Endothelial cell of umbilical vein (primary cell): ENCODE measurements around the gene VCPKMT. TPM values are rescaled to one million over a fixed set of nuclear protein-coding genes. Genes with fewer than 3 reads are reported as not detected.

Experiments used
- BruUV-seq: library from RNA; stranded (reverse); fragments of 400-500 nt; replicated peaks from 2 replicates; lab custom pipeline; 2021; lab: Mats Ljungman, UMichigan
- CTCF ChIA-PET: fragments of 300-600, 350-600 bp; sonication (Branson Sonifier 250); formaldehyde crosslinking; loops from one replicate; lab custom pipeline; 2021; ENCODE audit warnings: antibody characterized with exemption, inconsistent platforms; lab: Charles Lee
- POLR2A ChIA-PET: fragments of 300-600, 350-600 bp; sonication (Branson Sonifier 250); formaldehyde crosslinking; loops from one replicate; lab custom pipeline; 2021; ENCODE audit warnings: antibody characterized with exemption, inconsistent platforms; lab: Charles Lee
- DNase-seq: peaks from one replicate; pipeline ENCODE4 v3.0.0-alpha.2; 2011; ENCODE audit warnings: low read depth, low spot score
- FAIRE-seq: peaks from 2 replicates; lab custom pipeline; 2011; peaks lifted over from hg19 to GRCh38; lab: Jason Lieb, UNC
- H2AFZ ChIP-seq: 2 replicates; pipeline ENCODE4 v1.6.0; 2012; ENCODE audit warnings: low read depth, low read length, control low read depth, inconsistent platforms
- H3K27ac ChIP-seq: 2 replicates; pipeline ENCODE4 v1.5.1; 2011; ENCODE audit warnings: low read depth, mild to moderate bottlenecking, control low read depth, low read length, moderate library complexity; ENCODE audit not compliant: insufficient read depth
- H3K27me3 ChIP-seq, 2 experiments: 2 replicates each; pipeline versions ENCODE4 v1.6.0 to v1.6.1; 2011; ENCODE audit warnings: low read length in 2 of 2, mixed read lengths in 1 of 2; ENCODE audit not compliant: control insufficient read depth in 2 of 2, insufficient read depth in 2 of 2
- H3K36me3 ChIP-seq, 2 experiments: 2 replicates in 1 of 2; 3 replicates in 1 of 2; pipeline ENCODE4 v1.5.1; 2011; ENCODE audit warnings: low read length in 2 of 2, mild to moderate bottlenecking in 1 of 2, moderate library complexity in 1 of 2; ENCODE audit not compliant: control insufficient read depth in 2 of 2, insufficient read depth in 2 of 2; ENCODE audit errors: extremely low read depth in 1 of 2
- H3K4me1 ChIP-seq: 3 replicates; pipeline ENCODE4 v1.5.1; 2011; ENCODE audit warnings: mild to moderate bottlenecking, low read length; ENCODE audit not compliant: control insufficient read depth, insufficient read depth; ENCODE audit errors: extremely low read depth
- H3K4me2 ChIP-seq: 2 replicates; pipeline ENCODE4 v1.6.1; 2011; ENCODE audit warnings: low read length, control low read depth, mixed read lengths; ENCODE audit not compliant: insufficient read depth
- H3K4me3 ChIP-seq, 3 experiments: fragments of 200-600 bp in 1 of 3; sonication (generic), shearing (Covaris generic) in 1 of 3; replicated peaks in 1 of 3; 2 replicates each; pipeline ENCODE4 v1.5.1; 2011 to 2016; ENCODE audit warnings: control low read depth in 3 of 3, low read length in 3 of 3, mild to moderate bottlenecking in 2 of 3, inconsistent platforms in 1 of 3, low read depth in 1 of 3, moderate library complexity in 1 of 3; ENCODE audit not compliant: insufficient read depth in 1 of 3
- H3K79me2 ChIP-seq: 2 replicates; pipeline ENCODE4 v1.6.0; 2012; ENCODE audit warnings: low read length, inconsistent platforms; ENCODE audit not compliant: control insufficient read depth, insufficient read depth
- H3K9ac ChIP-seq: replicated peaks from 2 replicates; pipeline ENCODE3; 2011; ENCODE audit warnings: low read length, control low read depth; ENCODE audit not compliant: insufficient read depth; ENCODE audit errors: extremely low read depth
- H3K9me1 ChIP-seq: replicated peaks from 3 replicates; pipeline ENCODE4 v1.6.0; 2011; ENCODE audit warnings: mild to moderate bottlenecking, low read length; ENCODE audit not compliant: control insufficient read depth, insufficient read depth; ENCODE audit errors: extremely low read depth
- H3K9me3 ChIP-seq: replicated peaks from 2 replicates; pipeline ENCODE4 v1.5.1; 2012; ENCODE audit warnings: low read length, inconsistent platforms; ENCODE audit not compliant: control insufficient read depth, insufficient read depth
- H4K20me1 ChIP-seq: replicated peaks from 2 replicates; pipeline ENCODE3; 2011; ENCODE audit warnings: mild to moderate bottlenecking, low read length; ENCODE audit not compliant: control insufficient read depth, insufficient read depth; ENCODE audit errors: extremely low read depth
- CTCF ChIP-seq, 2 donors: IDR thresholded peaks; 1 replicate in 1 of 2; 2 replicates in 1 of 2; pipeline ENCODE4 v1.5.1; 2011; ENCODE audit warnings: low read length in 2 of 2, mild to moderate bottlenecking in 2 of 2, moderate library complexity in 2 of 2, control low read depth in 1 of 2, inconsistent platforms in 1 of 2, low read depth in 1 of 2; ENCODE audit not compliant: insufficient read depth in 1 of 2; ENCODE audit errors: extremely low read depth in 1 of 2
- EZH2 ChIP-seq: IDR thresholded peaks from 2 replicates; pipeline ENCODE4 v1.6.1; 2012; ENCODE audit warnings: borderline replicate concordance, low read depth, mild to moderate bottlenecking, moderate library complexity, low read length, inconsistent platforms; ENCODE audit not compliant: severe bottlenecking
- FOS ChIP-seq: IDR thresholded peaks from 2 replicates; pipeline ENCODE4 v1.6.1; 2011; ENCODE audit warnings: mild to moderate bottlenecking, low read length, moderate library complexity, borderline replicate concordance; ENCODE audit not compliant: insufficient read depth
- GATA2 ChIP-seq: IDR thresholded peaks from 2 replicates; pipeline ENCODE4 v1.7.0; 2011; ENCODE audit warnings: low read depth, mild to moderate bottlenecking, moderate library complexity, mixed read lengths, low read length; ENCODE audit not compliant: insufficient read length, insufficient read depth
- JUN ChIP-seq: IDR thresholded peaks from 2 replicates; pipeline ENCODE4 v1.6.1; 2011; ENCODE audit warnings: borderline replicate concordance, low read depth; ENCODE audit not compliant: insufficient read length, insufficient read depth
- MAX ChIP-seq: IDR thresholded peaks from 2 replicates; pipeline ENCODE4 v1.6.1; 2011; ENCODE audit not compliant: insufficient read depth, insufficient read length
- MYC ChIP-seq: IDR thresholded peaks from one replicate; pipeline ENCODE4 v1.6.1; 2011; ENCODE audit warnings: mild to moderate bottlenecking, low read depth, low read length
- POLR2A ChIP-seq: IDR thresholded peaks from 2 replicates; pipeline ENCODE4 v1.6.1; 2012; ENCODE audit warnings: low read depth, mild to moderate bottlenecking, control low read depth, low read length
- POLR2AphosphoS5 ChIP-seq: IDR thresholded peaks from 2 replicates; pipeline ENCODE4 v1.6.1; 2012; ENCODE audit warnings: low read depth, mild to moderate bottlenecking, control low read depth, low read length, moderate library complexity; ENCODE audit not compliant: insufficient read depth
- dilution Hi-C: fragments of 300-500 bp; cut with MboI; formaldehyde crosslinking; loops from one replicate; pipeline ENCODE4 v1.15.0; 2019; ENCODE audit warnings: low sequenced_read_pairs; ENCODE audit not compliant: extremely low pct_ligation_motif_present
- intact Hi-C: fragments of 100-400 bp; cut with micrococcal nuclease; formaldehyde crosslinking; loops from one replicate; pipeline ENCODE4 v1.10.0; 2022
- polyA plus RNA-seq, 4 experiments: library from polyadenylated mRNA; depleted of rRNA in 3 of 4; stranded (reverse) in 3 of 4; unstranded in 1 of 4; fragments of >200 nt; gene quantifications; 2 replicates each; pipeline versions ENCODE4 v1.2.1 to v1.2.3, GENCODE V29; 2011 to 2012; ENCODE audit warnings: missing spikeins in 1 of 4
- total RNA-seq: library from RNA; stranded (reverse); gene quantifications from 2 replicates; pipeline ENCODE4 v1.2.3, GENCODE V29; 2021

VCPKMT gene
- total and polyA plus RNA-seq, 2 donors (not counting 3 experiments of a cell fraction or from before 2014, with no cell fraction given) = 3.5 to 9.2 TPM

- ChIA-PET CTCF (interaction anchor here (1.5 to 1.7 kb wide), 2 partner anchors 8 to 12 kb away, joined by 3 read pairs; no protein-coding TSS in a partner anchor), POLR2A (no interaction called here)
- FAIRE-seq (no peak), DNase-seq (no peak)
- Histone ChIP-seq H3K4me2 (no peak overlapping the region), H3K4me3 (no peak overlapping the region), H3K4me1 (no peaks in the 10 kb centered on the region), H3K9me3 (no peaks in the 10 kb centered on the region), H3K27me3 (no peaks in the 10 kb centered on the region), H3K79me2 (no peaks in the 10 kb centered on the region), H2AFZ (no peak overlapping the region), H4K20me1 (no peaks in the 10 kb centered on the region), H3K9me1 (no peaks in the 10 kb centered on the region), H3K9ac (no peak overlapping the region), H3K36me3 (no peaks in the 10 kb centered on the region), H3K27ac (no peak overlapping the region)
- dilution Hi-C loops = no loop called here
- intact Hi-C loops = loop anchor here (10.0 kb wide), 1 partner anchor 51 kb away; no protein-coding TSS in a partner anchor
- no TSS peak for BruUV-seq
- no peak for TF ChIP-seq FOS
- no peak for TF ChIP-seq POLR2A
- no peak for TF ChIP-seq CTCF (IDR thresholded peaks at IDR 0.05; ENCODE audit: extremely low read depth in 1 of 2, insufficient read depth in 1 of 2, low read depth in 1 of 2, low read length in 2 of 2)
- no peak for TF ChIP-seq MYC
- no peak for TF ChIP-seq POLR2AphosphoS5
- TF ChIP-seq JUN = no peak
- TF ChIP-seq MAX = no peak
- TF ChIP-seq EZH2 = no peak
- no peak for TF ChIP-seq GATA2
Measured at GRCh38 chr14:50095895-50096294, 20.5 kb downstream of the VCPKMT start.
